Stomach (tissue), 9 donors: ENCODE results near the gene COL3A1. TPM values are rescaled to one million over a fixed set of nuclear protein-coding genes. Genes with fewer than 3 reads are reported as not detected.

Experiments used
- DNase-seq, 2 donors: peaks; one replicate each; pipeline versions ENCODE4 v3.0.0 to v3.0.0-alpha.2; 2013 to 2019
- H3K27ac ChIP-seq, 5 donors: fragments of 200-600 bp in 4 of 5; sonication (generic) in 4 of 5; one replicate each; pipeline ENCODE4 v1.5.1; 2013 to 2019; ENCODE audit warnings: mild to moderate bottlenecking in 1 of 5, moderate library complexity in 1 of 5
- H3K27me3 ChIP-seq, 3 donors: fragments of 200-600 bp; sonication (generic); one replicate each; pipeline ENCODE4 v1.5.1; 2017 to 2019; ENCODE audit warnings: mixed run types in 1 of 3
- H3K36me3 ChIP-seq, 4 donors: fragments of 200-600 bp; sonication (generic); 1 replicate in 3 of 4; 2 replicates in 1 of 4; pipeline ENCODE4 v1.5.1; 2016 to 2019
- H3K4me1 ChIP-seq, 4 donors: fragments of 200-600 bp; sonication (generic); one replicate each; pipeline ENCODE4 v1.5.1; 2016 to 2019
- H3K4me3 ChIP-seq, 4 donors: fragments of 200-600 bp; sonication (generic) in 3 of 4; one replicate each; pipeline ENCODE4 v1.5.1; 2016 to 2019; ENCODE audit warnings: mild to moderate bottlenecking in 1 of 4
- H3K9me3 ChIP-seq, 4 donors: fragments of 200-600 bp; sonication (generic); one replicate each; pipeline ENCODE4 v1.5.1; 2016 to 2019
- EP300 ChIP-seq: sonication (generic); formaldehyde crosslinking; IDR thresholded peaks from one replicate; pipeline ENCODE4 v1.6.1; 2017; ENCODE audit warnings: antibody characterized with exemption
- POLR2A ChIP-seq, 4 donors: fragments of 450-650 bp; IDR thresholded peaks; one replicate each; pipeline ENCODE4 v1.6.1; 2016; ENCODE audit warnings: antibody characterized with exemption in 4 of 4, control low read depth in 2 of 4, mild to moderate bottlenecking in 1 of 4, moderate library complexity in 1 of 4
- POLR2AphosphoS5 ChIP-seq, 3 donors: sonication (generic); formaldehyde crosslinking; IDR thresholded peaks; one replicate each; pipeline ENCODE4 v1.6.1; 2016; ENCODE audit warnings: antibody characterized with exemption in 3 of 3
- WGBS, 5 donors: extraction: QIAGEN DNeasy Blood & Tissue Kit in 3 of 5; methylation state at CpG; one replicate each; pipeline versions ENCODE4 v1.1.5 to v1.1.7; 2013 to 2018; 5-methylcytosine and 5-hydroxymethylcytosine counted together
- intact Hi-C: fragments of 100-400 bp; cut with DNase I; formaldehyde crosslinking; loops from one replicate; pipeline ENCODE4 v1.15.1; 2023; ENCODE audit warnings: low total_unique reads
- polyA plus RNA-seq, 3 donors: library from polyadenylated mRNA; stranded (reverse); fragments of 200-250 nt; gene quantifications; one replicate each; pipeline ENCODE4 v1.2.3, GENCODE V29; 2013
- total RNA-seq, 5 donors: library from RNA; depleted of rRNA; stranded (reverse); fragments of >200 nt; gene quantifications; one replicate each; pipeline versions ENCODE4 v1.1.0 to v1.2.3, GENCODE V29; 2014 to 2016
- TF ChIP-seq, protein P1 (sequence below), 7 experiments: fragments of 450-650 bp in 4 of 7; fragments of 200-600 bp in 3 of 7; sonication (generic) in 3 of 7; IDR thresholded peaks; one replicate each; pipeline ENCODE4 v1.5.1; 2016 to 2019; ENCODE audit warnings: antibody characterized with exemption in 7 of 7, control low read depth in 2 of 7, mild to moderate bottlenecking in 1 of 7
- donor health status: healthy with polysubstance abuse.
- donor health status: Bipolar disorder and iron deficiency.
- donor health status: healthy.

COL3A1 gene
- total and polyA plus RNA-seq, 8 donors, result 60.7 to 7,728 (median 145) TPM

DNA sequence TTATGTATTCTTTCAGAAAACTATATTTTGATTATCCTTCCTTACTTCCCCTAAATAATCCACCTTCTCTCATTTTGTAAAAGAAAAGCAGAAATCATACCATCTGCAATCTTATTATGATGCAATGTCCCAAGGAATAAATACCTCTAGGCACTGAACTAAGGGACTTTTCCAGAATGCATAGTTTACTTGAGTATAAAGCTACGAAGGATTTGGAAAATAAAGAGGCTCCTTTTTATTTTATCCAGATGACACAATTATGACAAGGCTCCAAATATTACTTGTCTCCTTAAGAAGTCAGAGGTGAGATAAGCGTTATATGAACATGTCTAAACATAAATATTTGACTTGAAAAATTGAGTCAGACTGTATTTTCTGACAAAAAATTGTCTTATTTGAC, 72.1 kb downstream of the COL3A1 start:
- TF ChIP-seq, protein P1, sequence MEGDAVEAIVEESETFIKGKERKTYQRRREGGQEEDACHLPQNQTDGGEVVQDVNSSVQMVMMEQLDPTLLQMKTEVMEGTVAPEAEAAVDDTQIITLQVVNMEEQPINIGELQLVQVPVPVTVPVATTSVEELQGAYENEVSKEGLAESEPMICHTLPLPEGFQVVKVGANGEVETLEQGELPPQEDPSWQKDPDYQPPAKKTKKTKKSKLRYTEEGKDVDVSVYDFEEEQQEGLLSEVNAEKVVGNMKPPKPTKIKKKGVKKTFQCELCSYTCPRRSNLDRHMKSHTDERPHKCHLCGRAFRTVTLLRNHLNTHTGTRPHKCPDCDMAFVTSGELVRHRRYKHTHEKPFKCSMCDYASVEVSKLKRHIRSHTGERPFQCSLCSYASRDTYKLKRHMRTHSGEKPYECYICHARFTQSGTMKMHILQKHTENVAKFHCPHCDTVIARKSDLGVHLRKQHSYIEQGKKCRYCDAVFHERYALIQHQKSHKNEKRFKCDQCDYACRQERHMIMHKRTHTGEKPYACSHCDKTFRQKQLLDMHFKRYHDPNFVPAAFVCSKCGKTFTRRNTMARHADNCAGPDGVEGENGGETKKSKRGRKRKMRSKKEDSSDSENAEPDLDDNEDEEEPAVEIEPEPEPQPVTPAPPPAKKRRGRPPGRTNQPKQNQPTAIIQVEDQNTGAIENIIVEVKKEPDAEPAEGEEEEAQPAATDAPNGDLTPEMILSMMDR (IDR thresholded peaks at IDR 0.05), result no peak
- TF ChIP-seq EP300, result no peak
- TF ChIP-seq POLR2A (IDR thresholded peaks at IDR 0.05), result no peak
- no peak for TF ChIP-seq POLR2AphosphoS5 (IDR thresholded peaks at IDR 0.05)
- intact Hi-C loops, result no loop called here
- no peaks in the 10 kb centered on the region for H3K9me3 ChIP-seq
- H3K27me3 ChIP-seq, result no peaks in the 10 kb centered on the region
- H3K4me1 ChIP-seq, result no peaks in the 10 kb centered on the region
- H3K36me3 ChIP-seq, result peaks cover 3 to 35% (median 25%) of the 10 kb centered on the region in 4 donors
- no peak for DNase-seq
- WGBS, 5 donors, result 66 to 77% (median 71%) methylated on average over 2 of the region's 2 CpGs
- H3K27ac ChIP-seq, result no peak overlapping the region
- H3K4me3 ChIP-seq, result no peak overlapping the region

GRCh38 chr2:189047171-189047888, 73.2 kb downstream of the COL3A1 start:
- H3K36me3 ChIP-seq, result peaks cover under 1 to 38% (median 27%) of the 10 kb centered on the region in 4 donors

GRCh38 chr2:189048189-189048588, 74.0 kb downstream of the COL3A1 start:
- TF ChIP-seq, protein P1 (IDR thresholded peaks at IDR 0.05), result no peak
- TF ChIP-seq POLR2A (IDR thresholded peaks at IDR 0.05) (no peak), POLR2AphosphoS5 (IDR thresholded peaks at IDR 0.05) (no peak)
- H3K27ac ChIP-seq, result no peak overlapping the region
- intact Hi-C loops, result no loop called here
- H3K4me1 ChIP-seq, result no peaks in the 10 kb centered on the region
- H3K36me3 ChIP-seq, result peaks cover 6 to 36% (median 27%) of the 10 kb centered on the region in 4 donors
- WGBS, 5 donors, result 84 to 91% (median 89%) methylated on average over 3 of the region's 3 CpGs
- H3K27me3 ChIP-seq, result no peaks in the 10 kb centered on the region
- no peak for DNase-seq
- H3K4me3 ChIP-seq, result no peak overlapping the region
- H3K9me3 ChIP-seq, result no peaks in the 10 kb centered on the region

More at GRCh38 chr2:189047171-189047888, 73.2 kb downstream of the COL3A1 start:
- WGBS, 5 donors, result 92 to 95% (median 94%) methylated on average over 4 of the region's 4 CpGs
- intact Hi-C loops, result no loop called here
- H3K9me3 ChIP-seq, result no peaks in the 10 kb centered on the region
- H3K4me3 ChIP-seq, result no peak overlapping the region
- DNase-seq, result no peak
- no peaks in the 10 kb centered on the region for H3K4me1 ChIP-seq
- H3K27ac ChIP-seq, result no peak overlapping the region
- TF ChIP-seq, protein P1 (IDR thresholded peaks at IDR 0.05), result no peak
- TF ChIP-seq POLR2A (IDR thresholded peaks at IDR 0.05), result no peak
- no peak for TF ChIP-seq EP300
- TF ChIP-seq POLR2AphosphoS5 (IDR thresholded peaks at IDR 0.05), result no peak
- no peaks in the 10 kb centered on the region for H3K27me3 ChIP-seq

GRCh38 chr2:189049709-189050164, 75.6 kb downstream of the COL3A1 start:
- WGBS, 5 donors, result 90 to 100% (median 95%) methylated on average over 1 of the region's 1 CpG
- intact Hi-C loops, result no loop called here
- Histone ChIP-seq H3K4me3 (no peak overlapping the region), H3K4me1 (no peaks in the 10 kb centered on the region), H3K27ac (no peak overlapping the region), H3K27me3 (no peaks in the 10 kb centered on the region), H3K36me3 (peaks cover 6 to 42% (median 31%) of the 10 kb centered on the region in 4 donors), H3K9me3 (no peaks in the 10 kb centered on the region)
- TF ChIP-seq POLR2AphosphoS5 (IDR thresholded peaks at IDR 0.05), result no peak
- no peak for TF ChIP-seq EP300
- TF ChIP-seq POLR2A (IDR thresholded peaks at IDR 0.05), result no peak
- TF ChIP-seq, protein P1 (IDR thresholded peaks at IDR 0.05), result no peak
- no peak for DNase-seq
